BE2C (cell line): Measurements from ENCODE around the gene JRKL.
"Not testable (repeated sequence)": the region's sequence is repeated elsewhere in the genome, so short reads cannot be mapped to it uniquely, and the experiment has no call there.

ENCODE experiments used
- DNase-seq: peaks from one replicate; pipeline ENCODE4 v3.0.0-alpha.2; 2020
- H3K27me3 ChIP-seq: fragments of 250-450 bp; sonication (Bioruptor Pico); 2 replicates; pipeline ENCODE4 v1.5.1; 2020; ENCODE audit warnings: mild to moderate bottlenecking
- H3K36me3 ChIP-seq: fragments of 250-450 bp; sonication (Bioruptor Pico); 2 replicates; pipeline ENCODE4 v1.5.1; 2020; ENCODE audit warnings: mild to moderate bottlenecking
- H3K4me1 ChIP-seq: fragments of 250-450 bp; sonication (Bioruptor Pico); 2 replicates; pipeline ENCODE4 v1.5.1; 2020
- H3K4me3 ChIP-seq: 2 replicates; pipeline ENCODE4 v1.5.1; 2011; ENCODE audit warnings: low read depth, low read length
- H3K9me3 ChIP-seq: fragments of 250-450 bp; sonication (Bioruptor Pico); 2 replicates; pipeline ENCODE4 v1.5.1; 2020
- TF ChIP-seq, protein P1 (sequence below): IDR thresholded peaks from 2 replicates; pipeline ENCODE4 v1.5.1; 2012; ENCODE audit warnings: mild to moderate bottlenecking, low read depth, low read length

The JRKL gene

DNA sequence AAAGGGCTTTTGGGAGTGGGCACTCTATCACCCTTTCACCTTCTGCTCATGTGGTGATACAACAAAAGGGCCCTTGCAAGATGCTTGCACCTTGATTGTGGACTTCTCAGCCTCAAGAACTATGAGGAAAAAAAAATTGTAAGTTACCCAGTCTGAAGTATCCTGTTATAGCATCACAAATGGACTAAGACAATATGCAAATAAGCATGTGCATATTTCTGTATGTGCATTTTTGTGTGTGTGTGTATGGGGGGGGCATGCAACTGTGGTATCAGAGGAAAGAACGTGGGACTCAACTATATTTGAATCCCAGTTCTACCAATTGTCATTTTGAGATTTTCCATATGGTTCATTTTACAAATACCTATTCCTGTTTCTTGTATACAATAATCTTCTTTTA, 10.9 kb downstream of the JRKL start:
- peaks cover 7% of the 10 kb centered on the region; the same call in 1 of the 2 replicates for H3K4me1 ChIP-seq
- H3K9me3 ChIP-seq, result no peaks in the 10 kb centered on the region
- no peaks in the 10 kb centered on the region for H3K27me3 ChIP-seq
- no peaks in the 10 kb centered on the region for H3K36me3 ChIP-seq
- DNase-seq, result no peak
- no peak overlapping the region for H3K4me3 ChIP-seq
- TF ChIP-seq, protein P1, sequence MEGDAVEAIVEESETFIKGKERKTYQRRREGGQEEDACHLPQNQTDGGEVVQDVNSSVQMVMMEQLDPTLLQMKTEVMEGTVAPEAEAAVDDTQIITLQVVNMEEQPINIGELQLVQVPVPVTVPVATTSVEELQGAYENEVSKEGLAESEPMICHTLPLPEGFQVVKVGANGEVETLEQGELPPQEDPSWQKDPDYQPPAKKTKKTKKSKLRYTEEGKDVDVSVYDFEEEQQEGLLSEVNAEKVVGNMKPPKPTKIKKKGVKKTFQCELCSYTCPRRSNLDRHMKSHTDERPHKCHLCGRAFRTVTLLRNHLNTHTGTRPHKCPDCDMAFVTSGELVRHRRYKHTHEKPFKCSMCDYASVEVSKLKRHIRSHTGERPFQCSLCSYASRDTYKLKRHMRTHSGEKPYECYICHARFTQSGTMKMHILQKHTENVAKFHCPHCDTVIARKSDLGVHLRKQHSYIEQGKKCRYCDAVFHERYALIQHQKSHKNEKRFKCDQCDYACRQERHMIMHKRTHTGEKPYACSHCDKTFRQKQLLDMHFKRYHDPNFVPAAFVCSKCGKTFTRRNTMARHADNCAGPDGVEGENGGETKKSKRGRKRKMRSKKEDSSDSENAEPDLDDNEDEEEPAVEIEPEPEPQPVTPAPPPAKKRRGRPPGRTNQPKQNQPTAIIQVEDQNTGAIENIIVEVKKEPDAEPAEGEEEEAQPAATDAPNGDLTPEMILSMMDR, result no peak

DNA sequence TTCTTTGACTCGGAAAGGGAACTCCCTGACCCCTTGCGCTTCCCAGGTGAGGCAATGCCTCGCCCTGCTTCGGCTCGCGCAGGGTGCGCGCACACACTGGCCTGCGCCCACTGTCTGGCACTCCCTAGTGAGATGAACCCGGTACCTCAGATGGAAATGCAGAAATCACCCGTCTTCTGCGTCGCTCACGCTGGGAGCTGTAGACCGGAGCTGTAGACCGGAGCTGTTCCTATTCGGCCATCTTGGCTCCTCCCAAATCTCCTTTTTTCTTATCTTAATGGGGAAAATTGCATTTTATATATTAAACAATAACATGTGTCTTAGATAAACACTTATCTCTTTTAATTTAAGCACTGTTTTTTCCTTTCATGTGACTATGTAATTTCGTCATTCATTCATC, 21.6 kb downstream of the JRKL start:
- not testable (repeated sequence) for H3K4me3 ChIP-seq, DNase-seq

DNA sequence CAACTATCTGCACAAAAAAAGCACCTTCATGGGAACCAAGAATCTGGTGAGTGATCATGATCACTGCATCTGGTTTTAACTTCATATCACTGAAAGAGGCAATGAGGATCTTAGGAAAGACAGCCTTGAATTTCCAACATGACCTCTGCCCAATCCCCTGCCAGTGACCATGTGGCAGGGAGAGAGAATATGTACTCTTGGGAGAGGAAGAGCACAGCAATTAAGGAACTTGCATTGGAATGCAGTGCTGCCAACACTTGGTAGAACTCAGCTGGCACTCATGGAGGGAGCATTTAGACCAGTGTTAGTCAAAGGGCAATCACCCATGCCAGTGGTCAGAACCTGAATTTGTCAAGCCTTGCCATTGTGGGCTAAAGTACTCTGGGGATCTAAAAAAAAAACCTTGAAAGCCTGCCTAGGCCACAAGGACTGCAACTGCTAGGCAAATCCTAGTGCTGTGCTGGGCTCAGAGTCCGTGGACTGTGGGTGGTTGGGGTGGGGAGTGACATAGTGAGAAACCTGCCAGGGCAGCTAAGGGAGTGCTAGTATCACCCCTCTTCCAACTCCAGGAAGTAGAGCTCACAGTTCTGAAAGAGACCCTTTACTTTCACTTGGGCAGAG, 23.1 kb downstream of the JRKL start:
- H3K36me3 ChIP-seq, result no peaks in the 10 kb centered on the region
- H3K4me3 ChIP-seq, result no peak overlapping the region
- H3K9me3 ChIP-seq, result no peaks in the 10 kb centered on the region
- DNase-seq, result no peak
- H3K27me3 ChIP-seq, result no peaks in the 10 kb centered on the region
- no peaks in the 10 kb centered on the region for H3K4me1 ChIP-seq
- TF ChIP-seq, protein P1, result no peak

More for the DNA sequence above, 21.6 kb downstream of the JRKL start:
- not testable (repeated sequence) for H3K4me1 ChIP-seq, H3K27me3 ChIP-seq, H3K36me3 ChIP-seq, H3K9me3 ChIP-seq

DNA sequence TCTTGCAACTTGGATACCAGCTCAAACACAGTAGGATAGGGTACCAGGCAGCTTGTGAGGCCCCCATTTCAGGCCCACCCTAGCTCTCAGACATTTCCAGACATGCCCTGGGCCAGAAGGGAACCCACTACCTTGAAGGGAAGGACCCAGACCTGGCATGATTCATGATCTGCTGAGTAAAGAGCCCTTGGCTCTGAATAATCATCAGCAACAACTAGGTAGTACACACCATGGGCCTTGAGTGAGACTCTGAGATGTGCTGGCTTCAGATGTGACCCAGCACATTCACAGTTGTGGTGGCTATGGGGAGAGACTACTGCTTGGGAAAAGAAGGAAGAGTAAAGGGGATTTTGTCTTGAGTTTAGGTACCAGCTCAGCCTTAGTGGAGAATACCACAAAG, 23.6 kb downstream of the JRKL start:
- Histone ChIP-seq H3K4me3 (no peak overlapping the region), H3K9me3 (no peaks in the 10 kb centered on the region), H3K4me1 (no peaks in the 10 kb centered on the region), H3K27me3 (no peaks in the 10 kb centered on the region), H3K36me3 (no peaks in the 10 kb centered on the region)
- DNase-seq, result no peak
- TF ChIP-seq, protein P1, result no peak

DNA sequence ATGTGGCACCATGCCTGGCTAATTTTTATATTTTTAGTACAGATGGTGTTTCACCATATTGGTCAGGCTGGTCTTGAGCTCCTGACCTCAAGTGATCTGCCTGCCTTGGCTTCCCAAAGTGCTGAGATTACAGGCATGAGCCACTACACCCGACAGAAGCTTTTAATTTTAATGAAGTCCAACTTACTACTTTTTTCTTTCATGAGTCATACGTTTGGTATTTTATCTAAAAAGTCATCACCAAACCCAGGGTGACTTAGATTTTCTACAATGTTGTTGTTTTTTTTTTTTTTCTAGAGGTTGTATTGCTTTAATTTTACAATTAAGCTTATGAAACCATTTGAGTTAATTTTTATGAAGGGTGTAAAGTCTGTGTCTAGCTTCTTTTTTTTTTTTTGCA, 34.9 kb downstream of the JRKL start:
- no peak overlapping the region for H3K4me3 ChIP-seq
- TF ChIP-seq, protein P1, result no peak
- H3K4me1 ChIP-seq, result no peaks in the 10 kb centered on the region
- no peak for DNase-seq
- H3K27me3 ChIP-seq, result no peaks in the 10 kb centered on the region
- H3K9me3 ChIP-seq, result no peaks in the 10 kb centered on the region
- H3K36me3 ChIP-seq, result no peaks in the 10 kb centered on the region

DNA sequence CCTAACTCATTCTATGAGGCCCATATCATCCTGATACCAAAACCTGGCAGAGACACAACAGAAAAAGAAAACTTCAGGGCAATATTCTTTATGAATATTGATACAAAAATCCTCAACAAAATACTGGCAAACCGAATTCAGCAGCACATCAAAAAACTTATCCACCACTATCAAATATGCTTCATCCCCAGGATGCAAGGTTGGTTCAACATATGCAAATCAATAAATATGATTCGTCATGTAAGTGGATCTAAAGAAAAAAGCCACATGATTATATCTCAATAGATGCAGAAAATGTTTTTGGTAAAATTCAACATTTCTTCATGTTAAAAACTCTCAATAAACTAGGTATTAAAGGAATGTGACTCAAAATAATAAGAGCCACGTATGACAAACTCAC, 40.9 kb downstream of the JRKL start:
- no peaks in the 10 kb centered on the region for H3K4me1 ChIP-seq
- no peak overlapping the region for H3K4me3 ChIP-seq
- no peak for DNase-seq
- no peaks in the 10 kb centered on the region; the same call in 1 of the 2 replicates for H3K36me3 ChIP-seq
- TF ChIP-seq, protein P1, result no peak
- no peaks in the 10 kb centered on the region; the same call in 1 of the 2 replicates for H3K9me3 ChIP-seq
- no peaks in the 10 kb centered on the region for H3K27me3 ChIP-seq

DNA sequence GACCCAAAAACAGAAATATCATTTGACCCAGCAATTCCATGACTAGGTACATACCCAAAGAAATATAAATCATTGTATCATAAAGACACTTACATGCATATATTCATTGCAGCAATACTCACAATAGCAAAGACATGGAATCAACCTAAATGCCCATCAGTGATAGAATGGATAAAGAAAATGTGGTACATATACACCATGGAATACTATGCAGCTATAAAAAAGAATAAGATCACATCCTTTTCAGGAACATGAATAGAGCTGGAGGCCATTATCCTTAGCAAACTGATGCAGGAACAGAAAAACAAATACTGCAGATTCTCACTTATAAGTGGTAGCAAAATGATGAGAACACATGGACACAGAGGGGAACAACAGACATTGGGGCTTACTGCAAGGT, 42.8 kb downstream of the JRKL start:
- H3K4me3 ChIP-seq, H3K4me1 ChIP-seq, H3K36me3 ChIP-seq, H3K9me3 ChIP-seq, DNase-seq, H3K27me3 ChIP-seq: not testable (repeated sequence)
